Left kidney (tissue), 2 donors: ENCODE data around the gene MMEL1. TPM values are rescaled to one million over a fixed set of nuclear protein-coding genes. Genes with fewer than 3 reads are reported as not detected.
"Not testable (repeated sequence)": the region's sequence is repeated elsewhere in the genome, so short reads cannot be mapped to it uniquely, and the experiment has no call there.

Experiments used
- DNase-seq: peaks from one replicate; pipeline ENCODE4 v3.0.0-alpha.2; 2013
- polyA plus RNA-seq: library from polyadenylated mRNA; unstranded; fragments of 120-200 nt; gene quantifications from one replicate; pipeline ENCODE4 v1.2.1, GENCODE V29; 2013; ENCODE audit not compliant: insufficient read length

Gene MMEL1
- polyA plus RNA-seq, 1 donor: 1.6 TPM

DNA sequence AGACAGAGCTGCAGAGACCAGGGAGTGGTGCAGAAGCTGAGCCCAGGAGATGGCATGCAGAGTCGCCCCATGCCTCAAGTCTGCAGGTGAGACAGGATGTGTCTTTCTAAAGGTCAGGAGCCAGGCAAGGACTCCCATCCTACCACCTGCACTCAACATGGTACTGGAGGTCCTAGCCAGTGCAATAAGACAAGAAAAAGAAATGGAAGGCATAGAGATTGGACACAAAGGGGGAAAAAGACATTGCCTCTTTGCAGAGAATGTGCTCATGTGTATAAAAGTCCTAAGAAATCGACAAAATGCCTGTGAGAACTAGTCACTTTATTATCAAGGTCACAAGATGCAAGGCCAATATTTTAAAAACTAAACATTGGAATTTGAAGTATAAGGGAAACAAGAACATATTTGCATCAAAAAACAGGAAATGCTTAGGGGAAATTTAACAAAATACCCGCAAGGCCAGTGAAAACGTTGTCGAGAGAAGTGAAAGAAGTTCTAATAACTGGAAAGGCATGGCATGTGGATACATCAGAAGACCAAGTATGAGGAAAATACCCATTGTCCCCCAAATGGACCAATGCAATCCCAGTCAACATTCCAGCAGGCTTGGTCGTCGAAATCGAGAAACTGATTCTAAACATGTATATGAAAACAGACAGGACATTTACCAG is 59.4 kb downstream of the MMEL1 start:
- no peak for DNase-seq

DNA sequence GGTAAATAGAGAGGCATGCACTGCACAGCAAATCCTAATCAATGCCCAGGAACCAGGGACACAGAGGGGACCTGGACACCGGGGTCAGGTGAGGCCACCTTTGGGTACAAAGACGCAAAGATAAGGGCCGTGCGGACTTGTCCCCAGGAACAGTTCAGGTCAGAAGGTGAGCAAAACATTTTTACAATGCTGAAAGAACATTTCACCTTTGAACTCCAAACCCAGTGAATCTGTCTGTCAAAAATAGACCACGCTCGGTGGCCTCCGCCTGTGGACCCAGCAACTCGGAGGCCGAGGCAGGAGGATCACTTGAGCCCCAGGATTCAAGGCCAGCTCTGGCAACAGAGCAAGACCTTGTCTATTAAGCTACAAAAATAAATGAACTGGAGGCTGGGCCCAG is 61.5 kb downstream of the MMEL1 start:
- no peak for DNase-seq

DNA sequence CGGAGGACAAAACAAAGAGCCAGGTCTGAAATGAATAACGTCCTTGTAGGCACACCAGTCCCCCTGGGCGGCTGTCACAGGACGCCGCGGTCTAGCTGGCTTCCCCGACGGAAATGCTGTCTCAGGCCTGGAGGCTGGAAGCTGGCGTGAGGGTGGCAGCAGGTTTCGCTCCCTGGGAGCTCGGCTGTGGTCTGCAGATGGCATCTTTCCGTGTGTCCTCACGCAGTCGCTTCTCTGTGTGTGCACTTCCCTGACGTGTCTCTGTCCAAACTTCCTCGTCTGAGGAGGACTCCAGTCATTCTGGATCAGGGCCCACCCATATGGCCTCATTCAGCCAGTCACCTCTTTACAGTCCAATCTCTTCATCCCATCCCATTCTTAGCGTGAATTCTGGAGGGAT is 62.5 kb downstream of the MMEL1 start:
- DNase-seq: no peak

DNA sequence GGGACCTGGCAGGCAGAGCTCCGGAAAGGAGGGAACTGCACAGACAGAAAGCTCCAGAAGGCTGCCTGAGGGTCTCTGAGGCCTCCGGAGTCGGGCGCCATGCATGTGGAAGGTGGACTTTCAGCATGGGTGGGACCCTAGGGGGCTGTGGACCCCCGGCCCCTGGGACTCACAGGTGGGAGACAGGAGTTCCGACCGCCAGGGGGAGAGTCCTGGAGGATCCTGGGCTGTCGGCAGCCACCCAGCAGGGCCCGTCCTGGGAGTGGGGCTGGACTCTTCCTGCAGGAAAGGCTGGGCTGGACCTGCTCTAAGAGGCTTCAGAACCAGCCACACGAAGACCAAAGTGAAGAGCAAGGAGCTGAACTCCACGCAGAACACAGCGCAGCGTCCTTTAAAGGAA is 63.1 kb downstream of the MMEL1 start:
- DNase-seq: not testable (repeated sequence)

DNA sequence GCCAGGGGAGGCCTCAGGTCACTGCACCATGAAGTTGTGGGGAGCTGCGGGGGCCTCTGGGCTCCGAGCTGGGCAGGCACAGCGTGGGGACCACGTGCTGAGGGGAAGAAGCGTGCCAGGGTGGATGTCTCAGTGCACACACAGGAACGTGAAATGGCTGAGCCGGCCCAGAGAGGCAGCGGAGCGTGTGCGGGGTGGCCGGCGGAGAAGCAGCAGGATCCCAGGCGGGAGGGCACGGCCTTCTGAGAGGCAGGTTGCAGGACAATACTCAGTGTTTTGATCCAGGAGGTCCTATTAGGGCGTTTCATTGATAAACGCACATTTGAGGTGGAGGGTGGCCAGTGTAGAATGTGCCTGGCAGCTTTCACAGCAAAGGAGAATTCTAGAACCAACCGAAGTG is 63.8 kb downstream of the MMEL1 start:
- no peak for DNase-seq

DNA sequence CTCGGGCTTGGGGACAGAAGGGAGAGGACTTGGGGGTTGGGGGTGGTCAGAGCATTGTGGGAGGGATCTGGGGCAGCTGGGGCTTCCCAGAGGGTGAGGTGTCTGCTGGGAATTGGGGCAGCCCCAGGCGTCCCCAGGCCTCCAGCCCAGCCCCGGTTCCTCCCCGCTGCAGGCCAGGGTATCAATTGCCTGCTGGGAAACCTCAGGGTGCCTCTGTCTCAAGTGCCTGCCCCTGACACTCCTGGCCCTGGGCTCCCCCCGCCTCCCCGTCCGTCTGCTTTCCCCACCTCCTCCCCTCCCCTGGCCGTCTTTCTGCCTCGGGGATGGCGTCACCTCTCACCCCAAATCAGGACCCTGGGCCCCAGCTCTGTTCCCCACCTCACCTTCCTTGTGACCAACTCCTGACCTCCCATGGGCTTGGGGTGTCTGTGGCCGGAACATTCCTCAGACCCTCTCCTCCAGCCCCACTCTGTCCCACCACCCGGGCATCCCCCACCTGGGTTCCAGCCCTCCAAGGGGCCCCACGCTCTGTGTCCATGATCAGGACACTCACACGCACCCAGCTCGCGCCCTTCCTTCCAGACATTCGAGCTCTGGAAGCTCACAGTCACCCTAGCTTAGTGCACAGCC is 64.5 kb downstream of the MMEL1 start:
- DNase-seq: not testable (repeated sequence)

DNA sequence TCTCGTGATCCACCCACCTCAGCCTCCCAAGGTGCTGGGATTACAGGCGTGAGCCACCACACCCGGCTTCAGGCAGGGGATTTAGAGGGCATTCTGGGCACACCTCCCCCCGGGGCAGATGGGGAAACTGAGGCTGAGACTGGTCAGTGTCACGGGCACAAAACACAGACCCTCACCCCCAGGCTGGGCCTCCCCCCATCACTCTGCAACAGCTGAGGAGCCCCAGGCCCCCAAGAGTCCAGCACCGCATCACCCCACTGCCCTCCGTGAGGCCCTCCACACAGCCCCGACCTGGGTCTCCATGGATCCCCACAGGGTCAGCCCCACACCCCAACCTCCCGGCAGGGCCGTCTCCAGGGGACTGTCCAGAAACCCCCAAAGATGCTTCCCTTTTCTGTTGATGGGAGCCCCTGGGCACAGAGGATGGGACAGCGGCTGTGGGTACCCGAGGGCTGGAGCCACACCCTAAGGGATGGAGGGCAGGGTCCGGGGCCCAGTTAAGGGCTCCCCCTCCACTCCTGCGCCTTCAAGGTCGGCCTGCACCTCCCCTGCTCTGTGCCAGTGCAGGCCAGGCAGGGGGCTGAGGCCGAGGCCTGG is 65.6 kb downstream of the MMEL1 start:
- no peak for DNase-seq

DNA sequence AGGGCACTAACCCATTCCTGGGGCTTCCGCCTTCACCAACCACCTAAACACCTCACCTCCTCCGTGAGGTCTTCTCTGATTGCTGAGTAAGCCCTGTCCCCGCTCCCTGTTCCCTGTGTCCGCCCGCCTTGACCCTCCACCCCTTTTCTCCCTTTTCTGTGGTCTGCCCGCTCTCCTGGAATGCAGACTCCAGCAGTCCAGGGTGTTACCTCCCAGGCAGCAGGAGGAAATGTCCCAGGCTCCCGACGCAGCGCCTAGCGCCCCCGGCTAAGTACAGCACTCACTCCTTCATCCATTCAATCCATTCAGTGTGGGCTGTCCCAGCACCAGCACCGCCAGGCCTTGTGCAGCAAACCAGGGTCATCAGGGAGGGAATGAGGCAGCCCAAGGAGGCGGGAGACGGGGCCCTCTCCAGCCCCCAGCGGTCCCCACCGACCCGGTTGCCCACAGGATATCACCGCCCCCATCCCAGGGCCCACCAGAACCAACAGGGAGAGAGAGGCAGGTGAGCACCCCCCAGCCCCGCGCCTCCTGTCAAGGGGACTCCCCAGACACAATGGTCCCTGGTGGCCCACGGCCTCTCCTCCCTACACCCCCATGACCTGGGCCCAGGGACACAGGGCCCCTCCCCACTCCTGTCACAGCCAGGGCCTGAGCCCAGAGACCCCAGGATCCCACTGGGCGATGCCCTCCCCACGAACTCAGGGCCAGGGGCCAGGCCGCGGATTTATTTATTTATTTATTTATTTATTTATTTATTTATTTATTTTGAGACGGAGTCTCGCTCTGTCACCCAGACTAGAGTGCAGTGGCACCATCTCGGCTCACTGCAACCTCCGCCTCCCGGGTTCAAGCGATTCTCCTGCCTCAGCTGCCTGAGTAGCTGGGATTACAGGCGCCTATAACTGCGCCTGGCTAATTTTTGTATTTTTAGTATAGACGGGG is 66.4 kb downstream of the MMEL1 start:
- DNase-seq: no peak

DNA sequence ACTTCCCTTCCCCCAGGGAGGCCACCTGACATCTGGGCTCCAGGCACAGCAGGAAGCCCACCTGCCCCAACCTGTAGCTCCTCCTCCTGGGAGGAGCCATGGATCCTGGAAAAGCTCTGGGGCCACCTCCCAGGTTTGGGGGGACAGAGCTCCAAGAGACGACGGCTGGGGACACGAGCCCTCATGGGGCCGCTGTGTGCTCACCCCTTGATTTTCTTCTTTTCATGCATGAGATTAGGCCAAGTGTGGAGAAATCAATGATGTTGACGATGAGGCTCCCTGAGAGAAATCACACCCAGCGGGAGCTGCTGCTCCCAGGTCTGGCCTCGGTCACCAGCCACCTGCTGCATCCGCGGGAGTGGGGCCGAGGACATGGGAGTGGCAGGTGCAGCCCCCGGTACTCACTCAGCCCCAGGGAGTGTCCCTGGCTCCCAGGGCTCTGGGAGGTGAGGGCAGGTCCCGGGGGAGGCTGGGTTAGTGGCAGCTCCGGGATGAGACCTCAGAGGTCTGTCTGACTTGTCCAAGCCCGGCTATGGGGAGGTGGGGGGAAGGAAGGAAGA is 67.9 kb downstream of the MMEL1 start:
- no peak for DNase-seq

DNA sequence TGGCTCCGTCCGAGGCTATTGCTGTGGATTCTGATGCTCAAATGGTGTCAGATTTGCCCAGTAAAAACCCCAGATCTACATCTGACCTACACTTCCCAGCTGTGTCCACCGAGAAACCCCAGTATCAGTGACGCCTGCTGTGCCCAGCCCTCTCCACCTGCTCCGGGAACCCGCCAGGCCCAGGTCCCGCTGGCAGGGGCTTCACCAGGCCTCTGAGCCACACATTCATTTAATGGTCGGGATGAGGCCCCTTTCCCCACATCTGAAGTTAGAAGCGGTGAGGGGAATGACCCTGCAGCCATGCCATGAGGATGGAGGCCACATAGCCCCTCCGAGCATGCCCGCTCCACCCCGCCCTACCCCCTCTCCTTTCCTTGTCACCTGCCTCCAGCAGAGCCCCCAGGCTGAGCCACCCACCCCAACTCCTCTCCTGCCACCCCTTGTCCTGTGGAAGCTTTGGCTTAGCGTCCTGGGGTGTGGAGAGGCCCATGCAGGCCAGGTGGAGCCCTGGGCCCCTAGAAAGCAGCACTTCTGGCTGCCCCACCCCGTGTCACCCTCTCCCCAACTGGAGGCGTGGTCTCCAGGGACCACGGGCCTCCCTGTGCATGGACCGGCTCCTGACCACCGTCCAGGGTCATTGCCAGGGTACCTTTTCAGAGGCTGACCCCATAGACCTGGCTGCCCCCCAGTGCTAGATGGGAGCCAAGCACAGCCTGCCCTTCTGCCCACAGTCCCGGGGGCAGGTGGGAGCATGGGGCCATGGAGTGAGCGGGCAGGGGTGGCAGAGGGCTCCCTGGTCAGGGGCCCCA is 68.6 kb downstream of the MMEL1 start:
- no peak for DNase-seq

DNA sequence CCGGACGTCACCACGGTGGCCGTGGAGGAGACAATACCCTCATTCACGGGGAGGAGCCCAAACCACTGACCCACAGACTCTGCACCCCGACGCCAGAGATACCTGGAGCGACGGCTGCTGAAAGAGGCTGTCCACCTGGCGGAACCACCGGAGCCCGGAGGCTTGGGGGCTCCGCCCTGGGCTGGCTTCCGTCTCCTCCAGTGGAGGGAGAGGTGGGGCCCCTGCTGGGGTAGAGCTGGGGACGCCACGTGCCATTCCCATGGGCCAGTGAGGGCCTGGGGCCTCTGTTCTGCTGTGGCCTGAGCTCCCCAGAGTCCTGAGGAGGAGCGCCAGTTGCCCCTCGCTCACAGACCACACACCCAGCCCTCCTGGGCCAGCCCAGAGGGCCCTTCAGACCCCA is 69.6 kb downstream of the MMEL1 start:
- DNase-seq: no peak

DNA sequence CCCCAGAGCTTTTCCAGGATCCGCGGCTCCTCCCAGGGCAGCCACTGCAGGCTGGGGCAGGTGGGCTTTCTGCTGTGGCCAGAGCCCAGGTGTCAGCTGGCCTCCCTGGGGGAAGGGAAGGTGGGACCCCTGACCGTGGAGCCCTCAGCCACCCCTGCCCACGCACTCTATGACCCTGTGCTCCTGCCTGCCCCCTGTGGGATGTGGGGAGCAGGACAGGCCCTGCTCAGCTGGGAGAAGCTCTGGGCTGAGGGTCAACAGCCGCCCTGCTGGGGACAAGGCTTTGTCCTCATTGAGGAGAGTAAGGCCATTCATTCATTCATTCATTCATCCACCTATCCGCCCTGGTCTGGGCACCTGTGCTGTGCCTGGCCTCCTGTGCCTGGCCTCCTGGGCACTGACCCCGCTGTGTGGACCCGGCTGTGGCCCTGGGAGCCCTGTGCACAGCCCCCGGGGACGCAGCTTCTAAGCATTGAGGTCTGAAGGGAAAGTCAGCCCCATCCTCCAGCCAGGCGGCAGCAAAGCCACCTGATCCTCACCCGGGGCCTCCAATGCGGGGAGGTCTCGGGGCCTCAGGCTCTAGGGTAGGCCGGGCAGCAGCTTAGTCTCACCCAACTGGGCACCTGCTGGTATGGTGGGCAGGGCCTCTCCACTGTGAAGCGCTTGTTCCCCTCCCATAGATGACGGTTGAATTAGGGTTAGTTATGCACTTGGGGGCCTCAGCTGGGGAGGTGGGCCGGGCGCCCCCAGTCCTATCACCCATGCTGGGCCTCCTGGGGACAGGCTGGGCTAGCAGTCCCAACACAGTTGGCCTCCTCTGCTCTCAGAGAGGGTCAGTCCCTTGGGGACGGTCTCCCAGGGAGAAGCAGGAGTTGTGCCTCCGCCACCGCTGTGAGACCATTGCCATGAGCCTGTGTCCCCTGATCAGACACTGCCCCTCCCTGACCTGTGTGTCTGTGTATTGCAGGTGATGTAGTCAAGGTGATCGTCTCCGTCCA is 70.6 kb downstream of the MMEL1 start:
- no peak for DNase-seq

DNA sequence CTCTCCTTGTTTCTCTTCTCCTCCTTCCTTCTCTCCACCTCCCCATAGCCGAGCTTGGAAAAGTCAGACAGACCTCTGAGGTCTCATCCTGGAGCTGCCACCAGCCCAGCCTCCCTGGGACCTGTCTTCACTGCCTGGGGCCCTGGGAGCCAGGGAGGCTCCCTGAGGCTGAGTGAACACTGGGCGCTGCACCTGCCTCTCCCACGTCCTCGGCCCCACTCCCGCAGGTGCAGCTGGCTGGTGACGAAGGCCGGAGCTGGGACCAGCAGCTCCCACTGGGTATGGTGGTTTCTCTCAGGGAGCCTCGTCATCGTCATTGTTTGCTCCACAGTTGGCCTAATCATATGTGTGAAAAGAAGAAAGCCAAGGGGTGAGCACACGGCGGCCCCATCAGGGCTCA is 71.4 kb downstream of the MMEL1 start:
- DNase-seq: no peak

DNA sequence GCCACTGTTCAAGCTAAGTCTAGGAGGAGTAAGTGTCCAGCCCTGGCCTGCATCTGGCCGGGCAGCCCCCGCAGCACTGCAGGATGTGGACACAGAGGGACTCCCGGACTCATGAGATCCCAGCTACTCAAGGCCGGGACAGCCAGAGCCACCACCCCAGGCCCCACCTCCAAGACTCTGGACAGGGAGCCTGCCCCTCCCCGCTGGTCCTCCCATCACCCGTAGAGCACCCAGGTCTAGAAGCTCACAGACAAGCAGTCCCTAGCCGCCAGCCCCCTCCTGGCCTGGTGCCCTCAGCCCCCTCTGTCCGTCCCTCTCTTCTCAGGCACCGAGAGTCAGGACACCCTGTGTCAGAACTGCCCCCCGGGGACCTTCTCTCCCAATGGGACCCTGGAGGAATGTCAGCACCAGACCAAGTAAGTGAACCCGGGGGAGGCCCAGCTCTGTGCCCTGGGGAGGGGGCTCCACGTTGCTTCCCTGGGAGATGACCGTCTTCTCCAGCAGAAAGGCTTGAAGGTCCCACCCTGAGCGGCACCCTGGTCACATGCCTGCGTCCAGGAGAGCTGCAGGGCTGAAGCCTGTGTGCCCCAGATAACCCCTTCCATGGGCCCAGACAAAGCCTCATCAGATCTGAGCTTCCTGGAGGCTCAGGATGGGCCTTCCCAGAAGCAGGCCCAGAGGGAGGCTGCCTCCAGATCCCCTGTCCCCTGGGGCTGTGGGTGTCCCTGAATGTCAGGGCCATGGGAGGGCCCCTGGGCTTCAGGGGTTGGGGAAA is 72.3 kb downstream of the MMEL1 start:
- DNase-seq: no peak

DNA sequence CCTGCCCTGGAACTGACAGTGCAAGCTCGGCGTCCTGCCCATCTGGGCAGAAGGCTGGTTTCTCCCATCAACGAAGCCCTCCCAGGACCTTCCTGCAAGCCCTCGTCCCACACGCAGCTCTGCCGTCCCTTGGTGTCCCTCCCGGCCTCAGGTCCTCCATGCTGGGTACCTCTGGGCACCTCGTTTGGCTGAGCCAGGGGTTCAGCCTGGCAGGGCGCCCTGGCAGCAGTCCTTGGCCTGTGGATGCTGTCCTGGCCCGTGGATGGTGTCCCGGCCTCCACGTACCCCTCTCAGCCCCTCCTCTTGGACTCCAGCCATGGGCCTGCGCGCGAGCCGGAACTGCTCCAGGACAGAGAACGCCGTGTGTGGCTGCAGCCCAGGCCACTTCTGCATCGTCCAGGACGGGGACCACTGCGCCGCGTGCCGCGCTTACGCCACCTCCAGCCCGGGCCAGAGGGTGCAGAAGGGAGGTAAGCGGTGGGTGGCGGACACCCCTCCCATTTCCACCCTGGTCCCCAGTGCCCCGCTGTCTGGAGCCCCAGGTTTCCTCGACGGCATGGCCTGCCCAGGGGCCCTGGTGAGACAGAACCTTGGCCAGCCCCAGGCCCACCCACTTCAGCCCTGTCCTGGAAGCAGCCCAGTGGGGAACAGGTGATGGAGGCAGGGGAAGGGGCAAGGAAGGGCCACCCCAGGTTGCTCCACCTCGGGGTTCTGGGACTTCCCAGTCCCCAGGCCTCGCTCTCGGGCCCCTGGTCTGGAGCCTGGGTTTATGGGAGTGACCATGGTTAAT is 73.1 kb downstream of the MMEL1 start:
- no peak for DNase-seq

DNA sequence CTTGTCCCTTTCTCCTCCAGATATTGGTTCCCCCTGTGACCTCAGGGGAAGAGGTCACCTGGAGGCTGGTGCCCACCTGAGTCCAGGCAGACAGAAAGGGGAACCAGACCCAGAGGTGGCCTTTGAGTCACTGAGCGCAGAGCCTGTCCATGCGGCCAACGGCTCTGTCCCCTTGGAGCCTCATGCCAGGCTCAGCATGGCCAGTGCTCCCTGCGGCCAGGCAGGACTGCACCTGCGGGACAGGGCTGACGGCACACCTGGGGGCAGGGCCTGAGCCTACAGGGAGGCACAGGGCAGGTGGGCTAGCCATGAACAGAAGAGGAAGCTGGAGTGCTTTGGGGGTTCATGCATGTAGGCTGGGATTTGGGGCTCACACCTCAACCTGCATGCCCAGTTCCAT is 74.0 kb downstream of the MMEL1 start:
- no peak for DNase-seq

DNA sequence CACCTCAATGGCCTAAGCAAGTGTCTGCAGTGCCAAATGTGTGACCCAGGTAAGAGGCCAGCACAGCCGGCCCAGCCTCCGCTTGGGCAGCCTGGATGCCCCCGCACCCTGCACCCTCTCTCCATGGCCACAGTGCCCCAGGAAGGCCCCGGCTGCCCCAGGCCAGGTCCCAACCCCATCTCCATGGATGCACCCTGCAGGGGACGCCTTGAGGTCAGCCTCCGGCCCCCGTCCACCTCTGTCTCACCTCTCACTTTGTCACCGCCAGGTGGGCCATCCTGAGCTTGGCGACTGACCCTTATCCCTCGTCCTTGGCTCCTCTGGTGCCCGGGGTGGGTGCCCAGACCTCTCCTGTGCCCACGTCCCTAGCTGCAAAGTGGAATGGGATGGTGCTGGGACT is 74.4 kb downstream of the MMEL1 start:
- DNase-seq: no peak
